Motor neuron (in vitro differentiated cells): ENCODE measurements around the gene ALDH1A3. TPM values are rescaled to one million over a fixed set of nuclear protein-coding genes. Genes with fewer than 3 reads are reported as not detected.

Experiments
- ATAC-seq, 8 experiments: fragments of 200-7000 bp; cut with Tn5 transposase; replicated peaks in 6 of 8; 2 replicates each; pipeline ENCODE4 v1.8.0; 2021; ENCODE audit warnings: mild to moderate bottlenecking in 8 of 8, moderate library complexity in 8 of 8
- H3K27ac ChIP-seq, 2 donors: fragments of 250-450 bp; sonication (Bioruptor Pico); 2 replicates each; pipeline ENCODE4 v1.9.0; 2021; ENCODE audit warnings: antibody characterized with exemption in 2 of 2, mild to moderate bottlenecking in 2 of 2, moderate library complexity in 1 of 2
- H3K4me1 ChIP-seq, 2 donors: fragments of 250-450 bp; sonication (Bioruptor Pico); replicated peaks in 1 of 2; 2 replicates each; pipeline ENCODE4 v1.6.1; 2021; ENCODE audit warnings: antibody characterized with exemption in 2 of 2, mild to moderate bottlenecking in 2 of 2, moderate library complexity in 1 of 2
- H3K4me3 ChIP-seq, 5 donors: fragments of 250-450 bp; sonication (Bioruptor Pico); 2 replicates each; pipeline ENCODE4 v1.9.0; 2021; ENCODE audit warnings: antibody characterized with exemption in 5 of 5, mild to moderate bottlenecking in 5 of 5, moderate library complexity in 4 of 5
- WGBS, 10 experiments: fragments of 450-650 bp; shearing (Covaris generic); methylation state at CpG; one replicate each; pipeline ENCODE4 v1.0.0; 2022; 5-methylcytosine and 5-hydroxymethylcytosine counted together
- in situ Hi-C, 9 experiments: fragments of 400-800 bp; cut with MboI; loops; one replicate each; pipeline ENCODE4 v1.15.0; 2021; ENCODE audit warnings: low sequenced_read_pairs in 9 of 9, low pct_unique_long_range_greater_than_20kb in 2 of 9; ENCODE audit not compliant: unreplicated experiment in 9 of 9
- total RNA-seq, 8 experiments: library from RNA; unstranded; fragments of 300-600 nt; gene quantifications; 2 replicates each; pipeline versions ENCODE4 v1.2.3 to v1.2.4, GENCODE V29; 2022

Gene ALDH1A3
- total RNA-seq, 8 experiments from 2014 or later = 0.14 to 54.3 (median 2.1) TPM; not detected in 2

- ATAC-seq = no peak
- Histone ChIP-seq H3K4me3 (no peak overlapping the region), H3K4me1 (no peaks in the 10 kb centered on the region), H3K27ac (no peak overlapping the region)
- in situ Hi-C loops = loop anchor here in 1 of 9 experiments (25.0 kb wide), 1 partner anchor 111 kb away; no protein-coding TSS in a partner anchor
- 14 to 100% (median 73%) methylated on average over 1 to 3 of the region's 3 CpGs; no CpG with 5 or more reads in 2 of the 10 experiments for WGBS, 10 experiments
Observed at GRCh38 chr15:100901296-100901695, 21.7 kb downstream of the ALDH1A3 start.

- no peak for ATAC-seq
- no peak overlapping the region for H3K4me3 ChIP-seq
- H3K27ac ChIP-seq = no peak overlapping the region
- WGBS, 10 experiments = 19 to 96% (median 83%) methylated on average over 3 to 14 of the region's 14 CpGs
- in situ Hi-C loops = loop anchor here in 1 of 9 experiments (25.0 kb wide), 1 partner anchor 110 kb away; no protein-coding TSS in a partner anchor
- H3K4me1 ChIP-seq = no peaks in the 10 kb centered on the region
Observed at GRCh38 chr15:100901702-100902435, 22.2 kb downstream of the ALDH1A3 start.

- WGBS, 10 experiments = 0 to 86% (median 68%) methylated on average over 4 to 17 of the region's 22 CpGs; no CpG with 5 or more reads in 2 of the 10 experiments
- H3K27ac ChIP-seq = no peak overlapping the region
- H3K4me3 ChIP-seq = no peak overlapping the region
- ATAC-seq = peak in 4 of 8 experiments; percentile 19 to 97 (median 96)
- in situ Hi-C loops = loop anchor here in 1 of 9 experiments (25.0 kb wide), 1 partner anchor 110 kb away; no protein-coding TSS in a partner anchor
- no peaks in the 10 kb centered on the region for H3K4me1 ChIP-seq
Observed at GRCh38 chr15:100902436-100903167, 23.0 kb downstream of the ALDH1A3 start.

GRCh38 chr15:100903168-100903554 is 23.5 kb downstream of the ALDH1A3 start:
- H3K4me1 ChIP-seq = no peaks in the 10 kb centered on the region
- no peak for ATAC-seq
- no peak overlapping the region for H3K27ac ChIP-seq
- 57 to 100% (median 72%) methylated on average over 1 to 3 of the region's 3 CpGs; no CpG with 5 or more reads in 4 of the 10 experiments for WGBS, 10 experiments
- no peak overlapping the region for H3K4me3 ChIP-seq
- in situ Hi-C loops = loop anchor here in 1 of 9 experiments (25.0 kb wide), 1 partner anchor 109 kb away; no protein-coding TSS in a partner anchor

DNA sequence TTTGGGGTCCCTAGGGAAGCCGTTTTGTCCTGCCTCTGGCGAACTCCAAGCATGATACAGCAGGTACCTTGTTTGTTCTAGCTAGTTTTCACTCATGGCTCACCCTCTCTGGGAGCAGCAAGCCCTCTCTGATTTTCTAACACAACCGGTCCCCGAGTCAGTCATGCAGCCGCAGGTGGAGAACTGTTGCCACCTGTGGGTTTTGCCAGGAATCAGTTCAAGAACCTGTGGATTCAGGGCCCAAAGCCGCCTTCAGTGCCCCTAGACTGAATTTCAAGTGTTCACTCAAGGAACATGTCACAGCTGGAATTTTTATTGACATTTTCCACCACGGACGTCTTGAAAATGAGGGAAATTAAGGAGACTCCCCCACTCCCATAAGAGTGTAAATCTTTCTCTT is 26.2 kb downstream of the ALDH1A3 start:
- in situ Hi-C loops = loop anchor here in 1 of 9 experiments (25.0 kb wide), 1 partner anchor 106 kb away; no protein-coding TSS in a partner anchor
- WGBS, 10 experiments = 40 to 94% (median 75%) methylated on average over 1 to 6 of the region's 8 CpGs; no CpG with 5 or more reads in 3 of the 10 experiments
- no peak for ATAC-seq
- H3K4me1 ChIP-seq = no peaks in the 10 kb centered on the region
- H3K27ac ChIP-seq = no peak overlapping the region
- no peak overlapping the region for H3K4me3 ChIP-seq

DNA sequence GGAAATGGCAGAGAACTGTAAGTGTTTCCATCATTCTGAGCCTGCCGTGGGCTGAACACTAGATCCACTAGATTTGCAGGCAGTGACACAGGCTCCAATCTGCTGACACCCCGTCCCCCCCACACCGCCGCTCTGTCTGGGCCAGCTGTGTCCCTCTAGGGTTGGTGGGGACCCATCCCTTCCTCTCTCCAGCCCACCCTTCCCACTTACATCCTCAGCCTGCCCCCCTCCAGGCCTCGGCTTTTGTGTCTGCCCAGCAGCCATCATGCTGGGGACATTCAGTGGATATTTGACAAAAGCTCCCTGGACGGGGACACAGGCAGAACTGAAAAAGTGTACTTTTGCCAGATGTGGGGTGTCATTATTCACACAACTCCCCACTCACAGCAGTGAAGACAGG is 28.8 kb downstream of the ALDH1A3 start:
- WGBS, 10 experiments = 45 to 100% (median 100%) methylated on average over 1 to 2 of the region's 6 CpGs; no CpG with 5 or more reads in 7 of the 10 experiments
- Histone ChIP-seq H3K4me3 (no peak overlapping the region), H3K4me1 (no peaks in the 10 kb centered on the region), H3K27ac (no peak overlapping the region)
- ATAC-seq = no peak
- in situ Hi-C loops = loop anchor here in 1 of 9 experiments (25.0 kb wide), 1 partner anchor 104 kb away; no protein-coding TSS in a partner anchor

DNA sequence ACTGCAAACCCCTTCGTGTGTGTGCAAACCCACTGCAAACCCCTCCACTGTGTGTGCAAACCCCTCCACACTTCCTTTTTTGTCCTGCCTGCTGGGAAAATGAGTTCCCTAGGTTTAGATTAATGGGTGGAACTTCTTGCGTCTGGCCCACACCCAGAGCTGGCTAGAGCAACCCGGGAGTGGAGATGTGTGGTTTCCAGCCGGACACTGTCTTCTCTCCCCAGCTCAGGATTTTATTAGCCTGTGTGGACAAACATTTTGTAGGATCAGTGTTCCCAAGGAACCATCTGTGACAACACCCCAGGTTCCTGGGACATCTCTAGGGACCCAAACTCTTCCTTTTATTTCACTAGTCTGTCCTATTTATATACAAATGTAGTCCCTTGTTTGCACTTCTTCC is 29.9 kb downstream of the ALDH1A3 start:
- Histone ChIP-seq H3K27ac (no peak overlapping the region), H3K4me1 (no peaks in the 10 kb centered on the region), H3K4me3 (no peak overlapping the region)
- WGBS, 10 experiments = 20 to 83% (median 59%) methylated on average over 1 to 3 of the region's 4 CpGs; no CpG with 5 or more reads in 6 of the 10 experiments
- peak in 2 of 8 experiments; percentile 71 to 83 for ATAC-seq
- in situ Hi-C loops = loop anchor here in 1 of 9 experiments (25.0 kb wide), 1 partner anchor 103 kb away; no protein-coding TSS in a partner anchor

- no peak for ATAC-seq
- WGBS, 10 experiments = 0 to 90% (median 74%) methylated on average over 1 to 9 of the region's 12 CpGs; no CpG with 5 or more reads in 4 of the 10 experiments
Observed at GRCh38 chr15:100909989-100910955, 30.6 kb downstream of the ALDH1A3 start.

GRCh38 chr15:100911086-100911485 is 31.5 kb downstream of the ALDH1A3 start:
- WGBS, 10 experiments = 0 to 100% (median 89%) methylated on average over 1 to 7 of the region's 10 CpGs; no CpG with 5 or more reads in 1 of the 10 experiments
- Histone ChIP-seq H3K4me3 (no peak overlapping the region), H3K4me1 (no peaks in the 10 kb centered on the region), H3K27ac (no peak overlapping the region)
- no peak for ATAC-seq
- in situ Hi-C loops = loop anchor here in 1 of 9 experiments (25.0 kb wide), 1 partner anchor 101 kb away; no protein-coding TSS in a partner anchor

More at GRCh38 chr15:100909989-100910955, 30.6 kb downstream of the ALDH1A3 start:
- in situ Hi-C loops = loop anchor here in 1 of 9 experiments (25.0 kb wide), 1 partner anchor 102 kb away; no protein-coding TSS in a partner anchor
- H3K27ac ChIP-seq = no peak overlapping the region
- no peaks in the 10 kb centered on the region for H3K4me1 ChIP-seq
- no peak overlapping the region for H3K4me3 ChIP-seq

DNA sequence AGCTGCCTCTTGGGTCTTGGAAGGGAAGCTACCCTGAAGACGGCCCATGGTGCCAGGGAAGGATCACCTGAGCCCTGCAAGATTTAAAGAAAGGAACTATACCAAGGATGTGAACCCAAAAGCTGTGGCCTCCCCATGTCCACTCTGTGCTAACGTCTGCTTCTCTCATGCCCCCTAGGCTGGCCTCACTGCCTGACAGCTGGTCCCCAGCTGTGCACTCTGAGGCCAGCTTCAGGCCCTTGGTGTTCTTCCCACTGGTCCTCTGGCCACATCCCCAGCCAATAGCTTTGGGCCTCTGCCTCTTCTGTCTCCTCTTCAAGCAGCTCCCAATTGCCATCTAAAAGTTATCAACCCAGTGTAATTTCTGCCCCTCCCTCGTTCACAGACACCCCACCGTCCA is 34.3 kb downstream of the ALDH1A3 start:
- no peak for ATAC-seq
- in situ Hi-C loops = loop anchor here in 1 of 9 experiments (25.0 kb wide), 1 partner anchor 98 kb away; no protein-coding TSS in a partner anchor
- WGBS, 10 experiments = 53 to 100% (median 58%) methylated on average over 1 to 4 of the region's 4 CpGs; no CpG with 5 or more reads in 5 of the 10 experiments
- Histone ChIP-seq H3K4me3 (no peak overlapping the region), H3K27ac (no peak overlapping the region), H3K4me1 (no peaks in the 10 kb centered on the region)

DNA sequence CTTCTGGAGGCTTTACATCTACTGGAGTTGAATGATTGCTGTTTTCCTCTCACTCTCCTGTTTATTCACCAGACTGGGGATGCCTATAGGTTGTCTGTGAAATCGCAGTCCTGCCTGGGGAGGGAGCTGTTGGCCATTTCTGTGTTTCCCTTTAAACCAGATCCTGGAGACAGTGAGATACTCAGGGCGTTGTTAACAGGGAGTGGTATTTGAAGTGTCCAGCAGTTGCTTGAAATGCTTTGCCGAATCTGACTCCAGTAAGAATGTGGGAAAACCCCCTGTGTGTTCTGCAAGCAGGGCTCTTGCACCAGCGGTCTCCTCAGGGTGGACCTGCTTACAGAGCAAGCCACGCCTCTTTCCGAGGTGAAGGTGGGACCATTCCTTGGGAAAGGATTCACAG is 35.2 kb downstream of the ALDH1A3 start:
- in situ Hi-C loops = loop anchor here in 1 of 9 experiments (25.0 kb wide), 1 partner anchor 97 kb away; no protein-coding TSS in a partner anchor
- Histone ChIP-seq H3K4me1 (peaks cover 0 to 5% of the 10 kb centered on the region in 2 donors), H3K4me3 (no peak overlapping the region), H3K27ac (no peak overlapping the region)
- no peak for ATAC-seq
- 0 to 100% (median 53%) methylated on average over 1 to 5 of the region's 6 CpGs; no CpG with 5 or more reads in 1 of the 10 experiments for WGBS, 10 experiments
